BJ (cell line): ENCODE data around the gene SRSF7. TPM values are rescaled to one million over a fixed set of nuclear protein-coding genes. Genes with fewer than 3 reads are reported as not detected.
A peak's percentile ranks its signal among the peaks of the same experiment; 100 is the strongest.
"Not testable (repeated sequence)": the region's sequence is repeated elsewhere in the genome, so short reads cannot be mapped to it uniquely, and the experiment has no call there.

ENCODE experiments used
- CTCF ChIA-PET: fragments of 350-600 bp; formaldehyde crosslinking; extraction: SDS; loops from one replicate; lab custom pipeline; 2021; ENCODE audit warnings: antibody characterized with exemption, inconsistent platforms; lab: Yijun Ruan, JAX
- POLR2A ChIA-PET: fragments of 300-600 bp; sonication (Branson Sonifier 250); formaldehyde crosslinking; extraction: SDS; loops from one replicate; lab custom pipeline; 2021; ENCODE audit warnings: antibody characterized with exemption; lab: Charles Lee
- DNase-seq: peaks from one replicate; pipeline ENCODE4 v3.0.0-alpha.2; 2011; ENCODE audit warnings: low read depth
- H3K27me3 ChIP-seq: 2 replicates; pipeline ENCODE4 v1.6.0; 2011; ENCODE audit warnings: low read length; ENCODE audit not compliant: control insufficient read depth, insufficient read depth
- H3K36me3 ChIP-seq: 2 replicates; pipeline ENCODE4 v1.5.1; 2011; ENCODE audit warnings: low read length; ENCODE audit not compliant: control insufficient read depth, insufficient read depth
- H3K4me3 ChIP-seq: 2 replicates; pipeline ENCODE4 v1.5.1; 2011; ENCODE audit warnings: low read depth, mild to moderate bottlenecking, control low read depth, low read length
- polyA plus RNA-seq: library from polyadenylated mRNA; depleted of rRNA; stranded (reverse); fragments of >200 nt; gene quantifications from 2 replicates; pipeline ENCODE4 v1.2.3, GENCODE V29; 2011
- TF ChIP-seq, protein P1 (sequence below): IDR thresholded peaks from 2 replicates; pipeline ENCODE4 v1.5.1; 2011; ENCODE audit warnings: low read depth, mild to moderate bottlenecking, control low read depth, inconsistent platforms, low read length, moderate library complexity; ENCODE audit not compliant: insufficient read depth

Gene SRSF7
- polyA plus RNA-seq, 1 experiment = 110 TPM

DNA sequence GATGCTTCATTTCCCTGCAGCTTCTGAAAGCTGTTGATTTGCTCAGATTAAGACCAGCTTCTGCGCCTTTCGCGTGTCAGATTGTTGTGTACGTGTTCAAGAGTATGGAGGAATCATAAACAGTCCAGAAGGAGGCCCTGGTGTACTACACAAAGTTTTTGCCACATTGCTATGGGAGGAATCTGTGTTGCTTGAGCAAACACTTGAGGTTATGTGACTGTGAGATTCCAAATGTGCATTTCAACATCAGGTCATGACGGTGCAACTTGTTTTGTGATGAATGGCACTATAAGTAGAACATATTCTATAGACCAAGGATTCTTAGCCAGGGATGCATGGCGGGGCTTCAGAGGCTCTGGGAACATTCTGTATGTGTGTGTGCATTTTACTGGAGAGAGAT, 35.0 kb downstream of the SRSF7 start:
- CTCF ChIA-PET = interaction anchor here (0.9 to 1.4 kb wide), 4 partner anchors 10 to 400 kb away, joined by 3 to 5 read pairs (median 3); partner anchors contain the start of gene HNRNPLL
- H3K36me3 ChIP-seq = no peaks in the 10 kb centered on the region
- no peak overlapping the region for H3K4me3 ChIP-seq
- peak; percentile 26 for DNase-seq
- H3K27me3 ChIP-seq = no peaks in the 10 kb centered on the region
- TF ChIP-seq, protein P1, sequence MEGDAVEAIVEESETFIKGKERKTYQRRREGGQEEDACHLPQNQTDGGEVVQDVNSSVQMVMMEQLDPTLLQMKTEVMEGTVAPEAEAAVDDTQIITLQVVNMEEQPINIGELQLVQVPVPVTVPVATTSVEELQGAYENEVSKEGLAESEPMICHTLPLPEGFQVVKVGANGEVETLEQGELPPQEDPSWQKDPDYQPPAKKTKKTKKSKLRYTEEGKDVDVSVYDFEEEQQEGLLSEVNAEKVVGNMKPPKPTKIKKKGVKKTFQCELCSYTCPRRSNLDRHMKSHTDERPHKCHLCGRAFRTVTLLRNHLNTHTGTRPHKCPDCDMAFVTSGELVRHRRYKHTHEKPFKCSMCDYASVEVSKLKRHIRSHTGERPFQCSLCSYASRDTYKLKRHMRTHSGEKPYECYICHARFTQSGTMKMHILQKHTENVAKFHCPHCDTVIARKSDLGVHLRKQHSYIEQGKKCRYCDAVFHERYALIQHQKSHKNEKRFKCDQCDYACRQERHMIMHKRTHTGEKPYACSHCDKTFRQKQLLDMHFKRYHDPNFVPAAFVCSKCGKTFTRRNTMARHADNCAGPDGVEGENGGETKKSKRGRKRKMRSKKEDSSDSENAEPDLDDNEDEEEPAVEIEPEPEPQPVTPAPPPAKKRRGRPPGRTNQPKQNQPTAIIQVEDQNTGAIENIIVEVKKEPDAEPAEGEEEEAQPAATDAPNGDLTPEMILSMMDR = peak; percentile 18; the same call in 1 of the 2 replicates
- POLR2A ChIA-PET = interaction anchor here (1.6 kb wide), 1 partner anchor 35 kb away, joined by 5 read pairs; no protein-coding TSS in a partner anchor

DNA sequence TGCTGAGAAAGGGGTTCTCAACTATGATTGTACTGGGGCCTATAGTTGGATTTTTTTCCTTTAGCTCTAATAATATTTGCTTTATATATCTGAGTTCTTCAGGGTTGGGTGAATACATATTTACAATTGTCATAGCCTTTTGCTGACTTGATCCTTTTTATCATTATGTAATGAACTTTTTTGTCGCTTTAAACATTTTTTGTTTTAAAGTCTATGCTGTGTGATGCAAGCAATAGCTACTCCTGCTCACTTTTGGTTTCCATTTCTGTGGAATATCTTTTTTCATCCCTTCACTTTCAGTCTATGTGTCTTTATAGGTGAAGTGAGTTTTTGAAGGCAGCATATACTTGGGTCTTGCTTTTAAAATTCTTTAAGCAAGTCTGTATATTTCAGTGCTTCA, 36.2 kb downstream of the SRSF7 start:
- H3K27me3 ChIP-seq, H3K36me3 ChIP-seq, DNase-seq, H3K4me3 ChIP-seq: not testable (repeated sequence)
- POLR2A ChIA-PET = interaction anchor here (1.6 kb wide), 1 partner anchor 37 kb away, joined by 5 read pairs; no protein-coding TSS in a partner anchor
- CTCF ChIA-PET = interaction anchor here (1.2 kb wide), 1 partner anchor 11 kb away, joined by 3 read pairs; no protein-coding TSS in a partner anchor

DNA sequence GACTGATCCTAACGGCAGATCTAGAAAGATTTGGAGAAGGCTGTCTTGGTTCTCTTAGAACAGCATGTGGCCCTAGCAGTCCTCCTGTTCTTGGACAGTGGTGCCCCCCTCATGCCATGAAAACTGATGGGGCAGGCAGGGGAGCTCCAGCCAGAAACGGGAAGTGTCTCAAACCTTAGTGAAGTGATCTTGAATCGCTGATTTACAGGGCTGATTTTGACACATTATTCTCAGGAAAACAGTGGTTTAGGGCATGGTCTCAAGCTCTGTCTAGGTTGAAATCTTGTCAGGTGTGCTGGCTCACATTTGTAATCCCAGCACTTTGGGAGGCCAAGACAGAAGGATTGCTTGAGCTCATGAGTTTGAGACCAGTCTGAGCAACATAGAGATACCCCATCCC, 37.8 kb downstream of the SRSF7 start:
- Histone ChIP-seq H3K36me3 (no peaks in the 10 kb centered on the region), H3K27me3 (no peaks in the 10 kb centered on the region), H3K4me3 (no peak overlapping the region)
- no peak for DNase-seq
- TF ChIP-seq, protein P1 = no peak
- POLR2A ChIA-PET = no interaction called here
- CTCF ChIA-PET = interaction anchor here (1.1 to 1.5 kb wide), 2 partner anchors 12 to 131 kb away, joined by 3 to 5 read pairs; no protein-coding TSS in a partner anchor

DNA sequence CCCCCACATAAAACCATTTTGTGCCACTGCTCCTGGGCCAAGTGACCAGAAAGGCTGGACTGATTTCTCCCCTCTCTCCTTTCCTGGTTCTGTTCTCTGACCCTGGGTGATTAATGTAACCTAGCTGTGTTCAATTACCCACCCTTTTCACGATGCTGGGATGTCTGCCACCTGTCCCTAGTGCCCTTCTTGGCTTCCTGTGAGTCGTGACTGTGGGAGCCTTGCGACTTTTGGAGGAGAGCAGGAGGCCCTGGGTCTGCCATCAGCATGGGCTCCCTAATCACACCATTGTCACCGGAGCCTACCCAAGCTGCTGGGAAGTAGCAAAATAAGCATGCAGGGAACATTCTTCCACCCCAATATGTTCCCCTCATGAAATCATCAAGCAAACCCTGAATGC, 38.3 kb downstream of the SRSF7 start:
- TF ChIP-seq, protein P1 = no peak
- Histone ChIP-seq H3K36me3 (no peaks in the 10 kb centered on the region), H3K27me3 (no peaks in the 10 kb centered on the region), H3K4me3 (no peak overlapping the region)
- ChIA-PET POLR2A (no interaction called here), CTCF (interaction anchor here (1.5 kb wide), 1 partner anchor 12 kb away, joined by 5 read pairs; no protein-coding TSS in a partner anchor)
- DNase-seq = no peak

DNA sequence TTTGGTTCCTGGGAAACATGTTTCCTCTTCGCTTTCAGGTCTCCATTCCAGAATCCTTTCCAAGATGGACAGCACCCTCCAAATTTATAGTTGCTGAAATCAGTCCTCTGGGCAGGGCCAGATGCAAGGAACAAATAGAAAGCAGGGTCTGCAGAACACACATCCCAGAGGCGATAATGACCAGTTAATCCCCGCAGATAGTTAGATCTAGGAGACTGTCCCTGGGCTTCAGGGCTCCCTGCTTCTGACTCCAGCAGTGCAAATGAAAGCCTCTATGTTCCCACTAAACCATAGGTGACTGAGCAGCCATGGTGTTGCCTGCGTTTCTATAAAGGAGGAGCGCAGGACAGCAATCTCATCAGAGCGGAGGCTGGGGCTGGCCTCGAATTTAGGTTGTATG, 38.7 kb downstream of the SRSF7 start:
- ChIA-PET CTCF (interaction anchor here (1.5 kb wide), 1 partner anchor 11 kb away, joined by 5 read pairs; no protein-coding TSS in a partner anchor), POLR2A (no interaction called here)
- H3K36me3 ChIP-seq = no peaks in the 10 kb centered on the region

More for the DNA sequence above, 38.7 kb downstream of the SRSF7 start:
- Histone ChIP-seq H3K4me3 (no peak overlapping the region), H3K27me3 (no peaks in the 10 kb centered on the region)
- no peak for DNase-seq
- TF ChIP-seq, protein P1 = no peak
